HEK293 (cell line): Measurements from ENCODE around the gene PROB1.
A peak's percentile ranks its signal among the peaks of the same experiment; 100 is the strongest.

Source experiments
- GLIS2 ChIP-seq: fragments of 450-650 bp; formaldehyde crosslinking; IDR thresholded peaks from 2 replicates; pipeline ENCODE4 v1.5.1; 2016; ENCODE audit warnings: missing biosample characterization, missing genetic modification characterization
- HOXC10 ChIP-seq: sonication (generic); formaldehyde crosslinking; IDR thresholded peaks from 2 replicates; pipeline ENCODE4 v1.8.1; 2023; ENCODE audit warnings: mild to moderate bottlenecking, missing genetic modification reagents
- KLF17 ChIP-seq: fragments of 450-650 bp; formaldehyde crosslinking; IDR thresholded peaks from 2 replicates; pipeline ENCODE4 v1.5.1; 2016; ENCODE audit warnings: missing biosample characterization, missing genetic modification characterization
- KLF7 ChIP-seq: fragments of 450-650 bp; formaldehyde crosslinking; IDR thresholded peaks from 2 replicates; pipeline ENCODE4 v1.5.1; 2016; ENCODE audit warnings: missing biosample characterization, missing genetic modification characterization, borderline replicate concordance
- PATZ1 ChIP-seq: fragments of 450-650 bp; formaldehyde crosslinking; IDR thresholded peaks from 2 replicates; pipeline ENCODE4 v1.5.1; 2016; ENCODE audit warnings: missing biosample characterization, missing genetic modification characterization
- RBAK ChIP-seq: fragments of 450-650 bp; formaldehyde crosslinking; IDR thresholded peaks from 2 replicates; pipeline ENCODE4 v1.5.1; 2016; ENCODE audit warnings: missing biosample characterization, missing genetic modification characterization
- SALL2 ChIP-seq: fragments of 450-650 bp; formaldehyde crosslinking; IDR thresholded peaks from 2 replicates; pipeline ENCODE4 v1.5.0; 2017; ENCODE audit warnings: missing biosample characterization, mild to moderate bottlenecking, missing genetic modification characterization, borderline replicate concordance
- SP3 ChIP-seq: fragments of 450-650 bp; formaldehyde crosslinking; IDR thresholded peaks from 2 replicates; pipeline ENCODE4 v1.5.1; 2016; ENCODE audit warnings: missing biosample characterization, missing genetic modification characterization
- YY1 ChIP-seq: fragments of 450-650 bp; formaldehyde crosslinking; IDR thresholded peaks from 2 replicates; pipeline ENCODE4 v1.5.1; 2018; ENCODE audit warnings: missing biosample characterization, missing genetic modification characterization
- YY2 ChIP-seq: fragments of 450-650 bp; formaldehyde crosslinking; IDR thresholded peaks from 2 replicates; pipeline ENCODE4 v1.5.1; 2016; ENCODE audit warnings: missing biosample characterization, missing genetic modification characterization
- ZFHX2 ChIP-seq: fragments of 450-650 bp; formaldehyde crosslinking; conservative IDR thresholded peaks from 2 replicates; pipeline ENCODE4 v1.5.1; 2016; ENCODE audit warnings: missing biosample characterization, missing genetic modification characterization
- ZNF16 ChIP-seq: fragments of 450-650 bp; formaldehyde crosslinking; IDR thresholded peaks from 2 replicates; pipeline ENCODE4 v1.5.1; 2016; ENCODE audit warnings: low read depth, missing biosample characterization, missing genetic modification characterization
- ZNF248 ChIP-seq: fragments of 450-650 bp; formaldehyde crosslinking; IDR thresholded peaks from 2 replicates; pipeline ENCODE4 v1.5.1; 2017; ENCODE audit warnings: missing biosample characterization, missing genetic modification characterization
- ZNF324 ChIP-seq: fragments of 450-650 bp; formaldehyde crosslinking; IDR thresholded peaks from 2 replicates; pipeline ENCODE4 v1.5.1; 2016; ENCODE audit warnings: missing biosample characterization, missing genetic modification characterization
- ZNF391 ChIP-seq: fragments of 450-650 bp; formaldehyde crosslinking; IDR thresholded peaks from 2 replicates; pipeline ENCODE4 v1.5.1; 2016; ENCODE audit warnings: low read depth, missing biosample characterization, missing genetic modification characterization, borderline replicate concordance
- ZNF423 ChIP-seq: fragments of 450-650 bp; formaldehyde crosslinking; IDR thresholded peaks from 2 replicates; pipeline ENCODE4 v1.5.1; 2016; ENCODE audit warnings: missing biosample characterization, missing genetic modification characterization
- ZNF514 ChIP-seq: fragments of 450-650 bp; formaldehyde crosslinking; IDR thresholded peaks from 2 replicates; pipeline ENCODE4 v1.5.1; 2016; ENCODE audit warnings: missing biosample characterization, missing genetic modification characterization
- ZNF560 ChIP-seq: fragments of 450-650 bp; formaldehyde crosslinking; IDR thresholded peaks from 2 replicates; pipeline ENCODE4 v1.5.1; 2017; ENCODE audit warnings: missing biosample characterization, missing genetic modification characterization, borderline replicate concordance
- ZNF561 ChIP-seq: fragments of 450-650 bp; IDR thresholded peaks from 2 replicates; pipeline ENCODE4 v1.5.1; 2018; ENCODE audit warnings: missing biosample characterization, missing genetic modification characterization, borderline replicate concordance
- ZNF585B ChIP-seq: fragments of 450-650 bp; formaldehyde crosslinking; IDR thresholded peaks from 2 replicates; pipeline ENCODE4 v1.5.1; 2016; ENCODE audit warnings: missing biosample characterization, missing genetic modification characterization
- ZNF692 ChIP-seq: fragments of 450-650 bp; formaldehyde crosslinking; IDR thresholded peaks from 2 replicates; pipeline ENCODE4 v1.5.1; 2016; ENCODE audit warnings: missing biosample characterization, missing genetic modification characterization
- ZNF843 ChIP-seq: fragments of 450-650 bp; formaldehyde crosslinking; IDR thresholded peaks from 2 replicates; pipeline ENCODE4 v1.5.1; 2016; ENCODE audit warnings: missing biosample characterization, missing genetic modification characterization
- ZSCAN4 ChIP-seq: fragments of 450-650 bp; formaldehyde crosslinking; IDR thresholded peaks from 2 replicates; pipeline ENCODE4 v1.5.1; 2017; ENCODE audit warnings: missing biosample characterization, missing genetic modification characterization
- TF ChIP-seq, protein P1 (sequence below): fragments of 450-650 bp; formaldehyde crosslinking; IDR thresholded peaks from 2 replicates; pipeline ENCODE4 v1.5.1; 2016; ENCODE audit warnings: missing biosample characterization, missing genetic modification characterization
- TF ChIP-seq, protein P2 (sequence below): fragments of 450-650 bp; formaldehyde crosslinking; IDR thresholded peaks from 2 replicates; pipeline ENCODE4 v1.5.1; 2016; ENCODE audit warnings: missing biosample characterization, missing genetic modification characterization

PROB1 gene

DNA sequence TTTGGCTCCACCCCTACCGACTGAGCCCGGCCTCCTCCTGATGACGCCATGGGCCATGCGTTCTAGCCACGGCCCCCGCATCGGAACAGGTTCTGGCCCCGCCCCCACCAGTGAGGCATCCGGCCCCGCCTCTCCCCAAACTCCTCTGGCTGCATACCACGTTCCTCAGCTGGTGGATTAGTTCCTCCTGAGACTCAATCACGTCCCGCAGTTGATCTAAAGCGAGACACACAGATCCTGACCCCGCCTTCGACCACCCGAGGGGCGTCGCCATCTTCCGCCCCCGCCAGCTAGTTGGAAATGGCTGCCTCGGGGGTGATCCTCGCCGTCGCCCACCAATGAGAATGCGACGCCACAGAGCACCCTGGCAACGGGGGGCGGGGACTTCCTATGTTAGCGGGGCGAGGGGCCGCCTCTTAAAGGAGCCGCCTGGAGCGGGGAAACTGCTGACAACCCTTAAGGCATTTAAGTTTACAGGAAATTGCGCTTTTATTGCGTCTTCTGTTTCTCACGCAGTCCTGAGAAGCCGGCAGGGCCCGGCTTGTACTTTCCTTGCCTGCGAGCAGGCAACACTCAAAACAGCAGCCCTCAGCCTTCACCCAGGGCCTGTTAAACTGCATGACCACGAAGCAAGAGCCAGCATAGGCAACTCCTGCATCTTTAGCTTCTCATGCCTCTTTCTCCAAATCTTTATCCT lies 9.0 kb upstream of the PROB1 start, which contains the start of gene SPATA24 (continued):
- TF ChIP-seq ZNF248 (no peak), ZNF423 (tag by site-specific recombination) (no peak), ZSCAN4 (tag by site-specific recombination) (no peak), YY2 (tag by site-specific recombination) (peak; percentile 96), ZNF843 (tag by site-specific recombination) (0 out of 2 replicates have a peak, but pooled peaks have one; percentile 57), RBAK (tag by site-specific recombination) (no peak), ZFHX2 (peak; percentile 97), SALL2 (no peak), PATZ1 (peak; percentile 100), ZNF560 (no peak), GLIS2 (tag by site-specific recombination) (peak; percentile 98), KLF17 (tag by site-specific recombination) (peak; percentile 71; the same call in 1 of the 2 replicates), ZNF561 (tag by site-specific recombination) (peak; percentile 69), ZNF585B (tag by site-specific recombination) (no peak; the same call in 1 of the 2 replicates), SP3 (tag by site-specific recombination) (peak; percentile 99), KLF7 (tag by site-specific recombination) (peak; percentile 76), ZNF324 (peak; percentile 31; the same call in 1 of the 2 replicates), ZNF514 (tag by site-specific recombination) (no peak), YY1 (tag by site-specific recombination) (peak; percentile 99), ZNF692 (tag by site-specific recombination) (peak; percentile 86), ZNF391 (tag by site-specific recombination) (peak; percentile 36; the same call in 1 of the 2 replicates), ZNF16 (tag by site-specific recombination) (no peak), HOXC10 (CRISPR knock-in tag) (no peak)
- TF ChIP-seq, protein P1, sequence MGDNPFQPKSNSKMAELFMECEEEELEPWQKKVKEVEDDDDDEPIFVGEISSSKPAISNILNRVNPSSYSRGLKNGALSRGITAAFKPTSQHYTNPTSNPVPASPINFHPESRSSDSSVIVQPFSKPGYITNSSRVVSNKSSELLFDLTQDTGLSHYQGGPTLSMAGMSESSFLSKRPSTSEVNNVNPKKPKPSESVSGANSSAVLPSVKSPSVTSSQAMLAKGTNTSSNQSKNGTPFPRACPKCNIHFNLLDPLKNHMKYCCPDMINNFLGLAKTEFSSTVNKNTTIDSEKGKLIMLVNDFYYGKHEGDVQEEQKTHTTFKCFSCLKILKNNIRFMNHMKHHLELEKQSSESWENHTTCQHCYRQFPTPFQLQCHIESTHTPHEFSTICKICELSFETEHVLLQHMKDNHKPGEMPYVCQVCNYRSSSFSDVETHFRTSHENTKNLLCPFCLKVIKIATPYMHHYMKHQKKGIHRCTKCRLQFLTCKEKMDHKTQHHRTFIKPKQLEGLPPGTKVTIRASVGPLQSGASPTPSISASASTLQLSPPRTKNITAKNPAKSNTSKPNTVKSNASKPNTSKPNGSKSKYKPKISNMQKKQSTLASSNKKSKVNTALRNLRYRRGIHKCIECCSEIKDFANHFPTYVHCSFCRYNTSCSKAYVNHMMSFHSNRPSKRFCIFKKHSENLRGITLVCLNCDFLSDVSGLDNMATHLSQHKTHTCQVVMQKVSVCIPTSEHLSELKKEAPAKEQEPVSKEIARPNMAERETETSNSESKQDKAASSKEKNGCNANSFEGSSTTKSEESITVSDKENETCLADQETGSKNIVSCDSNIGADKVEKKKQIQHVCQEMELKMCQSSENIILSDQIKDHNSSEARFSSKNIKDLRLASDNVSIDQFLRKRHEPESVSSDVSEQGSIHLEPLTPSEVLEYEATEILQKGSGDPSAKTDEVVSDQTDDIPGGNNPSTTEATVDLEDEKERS (tag by site-specific recombination): no peak
- TF ChIP-seq, protein P2, sequence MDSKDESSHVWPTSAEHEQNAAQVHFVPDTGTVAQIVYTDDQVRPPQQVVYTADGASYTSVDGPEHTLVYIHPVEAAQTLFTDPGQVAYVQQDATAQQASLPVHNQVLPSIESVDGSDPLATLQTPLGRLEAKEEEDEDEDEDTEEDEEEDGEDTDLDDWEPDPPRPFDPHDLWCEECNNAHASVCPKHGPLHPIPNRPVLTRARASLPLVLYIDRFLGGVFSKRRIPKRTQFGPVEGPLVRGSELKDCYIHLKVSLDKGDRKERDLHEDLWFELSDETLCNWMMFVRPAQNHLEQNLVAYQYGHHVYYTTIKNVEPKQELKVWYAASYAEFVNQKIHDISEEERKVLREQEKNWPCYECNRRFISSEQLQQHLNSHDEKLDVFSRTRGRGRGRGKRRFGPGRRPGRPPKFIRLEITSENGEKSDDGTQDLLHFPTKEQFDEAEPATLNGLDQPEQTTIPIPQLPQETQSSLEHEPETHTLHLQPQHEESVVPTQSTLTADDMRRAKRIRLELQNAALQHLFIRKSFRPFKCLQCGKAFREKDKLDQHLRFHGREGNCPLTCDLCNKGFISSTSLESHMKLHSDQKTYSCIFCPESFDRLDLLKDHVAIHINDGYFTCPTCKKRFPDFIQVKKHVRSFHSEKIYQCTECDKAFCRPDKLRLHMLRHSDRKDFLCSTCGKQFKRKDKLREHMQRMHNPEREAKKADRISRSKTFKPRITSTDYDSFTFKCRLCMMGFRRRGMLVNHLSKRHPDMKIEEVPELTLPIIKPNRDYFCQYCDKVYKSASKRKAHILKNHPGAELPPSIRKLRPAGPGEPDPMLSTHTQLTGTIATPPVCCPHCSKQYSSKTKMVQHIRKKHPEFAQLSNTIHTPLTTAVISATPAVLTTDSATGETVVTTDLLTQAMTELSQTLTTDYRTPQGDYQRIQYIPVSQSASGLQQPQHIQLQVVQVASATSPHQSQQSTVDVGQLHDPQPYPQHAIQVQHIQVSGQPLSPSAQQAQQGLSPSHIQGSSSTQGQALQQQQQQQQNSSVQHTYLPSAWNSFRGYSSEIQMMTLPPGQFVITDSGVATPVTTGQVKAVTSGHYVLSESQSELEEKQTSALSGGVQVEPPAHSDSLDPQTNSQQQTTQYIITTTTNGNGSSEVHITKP (tag by site-specific recombination): peak; percentile 98
